Mesenchymal stem cell (in vitro differentiated cells and primary cell): ENCODE data around the gene NAV2.

Experiments used
- DNase-seq: peaks from one replicate; pipeline ENCODE4 v3.0.0-alpha.2; 2013
- H2AFZ ChIP-seq: one replicate; pipeline ENCODE4 v1.6.1; 2013; ENCODE audit warnings: low read depth, mild to moderate bottlenecking, control low read depth, inconsistent platforms, low read length, moderate library complexity
- H2AK5ac ChIP-seq: 2 replicates; pipeline ENCODE4 v1.6.1; 2013; ENCODE audit warnings: low read length, moderate library complexity, mild to moderate bottlenecking, inconsistent platforms; ENCODE audit not compliant: severe bottlenecking
- H2BK120ac ChIP-seq: one replicate; pipeline ENCODE4 v1.6.1; 2013; ENCODE audit warnings: low read depth, mild to moderate bottlenecking, inconsistent platforms, low read length, moderate library complexity
- H2BK12ac ChIP-seq, 2 experiments: one replicate each; pipeline ENCODE4 v1.6.1; 2013; ENCODE audit warnings: inconsistent platforms in 2 of 2, low read length in 2 of 2, mild to moderate bottlenecking in 2 of 2, moderate library complexity in 2 of 2, control low read depth in 1 of 2
- H2BK15ac ChIP-seq: one replicate; pipeline ENCODE4 v1.6.1; 2013; ENCODE audit warnings: mild to moderate bottlenecking, low read depth, inconsistent platforms; ENCODE audit not compliant: poor library complexity, severe bottlenecking
- H2BK5ac ChIP-seq: 2 replicates; pipeline ENCODE4 v1.6.1; 2013; ENCODE audit warnings: low read depth, mild to moderate bottlenecking, low read length, control low read depth, inconsistent platforms; ENCODE audit not compliant: poor library complexity, severe bottlenecking
- H3K14ac ChIP-seq, 2 experiments: one replicate each; pipeline ENCODE4 v1.6.1; 2013; ENCODE audit warnings: inconsistent platforms in 2 of 2, low read length in 2 of 2, control low read depth in 1 of 2, mild to moderate bottlenecking in 1 of 2, moderate library complexity in 1 of 2
- H3K18ac ChIP-seq, 2 experiments: one replicate each; pipeline ENCODE4 v1.6.1; 2013; ENCODE audit warnings: inconsistent platforms in 2 of 2, low read length in 2 of 2, control low read depth in 1 of 2, low read depth in 1 of 2, mild to moderate bottlenecking in 1 of 2
- H3K23ac ChIP-seq, 2 experiments: one replicate each; pipeline ENCODE4 v1.6.1; 2013; ENCODE audit warnings: inconsistent platforms in 2 of 2, low read length in 2 of 2, mild to moderate bottlenecking in 2 of 2, moderate library complexity in 2 of 2, control low read depth in 1 of 2
- H3K27ac ChIP-seq: 2 replicates; pipeline ENCODE4 v1.5.1; 2013; ENCODE audit warnings: mild to moderate bottlenecking, moderate library complexity, low read length, control low read depth, inconsistent platforms; ENCODE audit not compliant: poor library complexity, severe bottlenecking
- H3K27me3 ChIP-seq, 2 experiments: 2 replicates each; pipeline versions ENCODE4 v1.6.1 to v1.7.0; 2013; ENCODE audit warnings: low read length in 2 of 2, mild to moderate bottlenecking in 2 of 2, moderate library complexity in 2 of 2, control low read depth in 1 of 2, inconsistent platforms in 1 of 2; ENCODE audit not compliant: control insufficient read depth in 1 of 2, insufficient read depth in 1 of 2
- H3K36me3 ChIP-seq, 2 experiments: 2 replicates each; pipeline versions ENCODE4 v1.6.1 to v1.7.0; 2013; ENCODE audit warnings: low read length in 2 of 2, control low read depth in 1 of 2, inconsistent platforms in 1 of 2, low read depth in 1 of 2, mild to moderate bottlenecking in 1 of 2; ENCODE audit not compliant: insufficient read depth in 2 of 2, control insufficient read depth in 1 of 2
- H3K4ac ChIP-seq, 2 experiments: one replicate each; pipeline ENCODE4 v1.6.1; 2013; ENCODE audit warnings: inconsistent platforms in 2 of 2, low read length in 2 of 2, mild to moderate bottlenecking in 2 of 2, moderate library complexity in 2 of 2, control low read depth in 1 of 2, low read depth in 1 of 2
- H3K4me1 ChIP-seq: 2 replicates; pipeline ENCODE4 v1.6.1; 2013; ENCODE audit warnings: low read depth, low read length, control low read depth; ENCODE audit not compliant: control insufficient read depth, insufficient read depth
- H3K4me2 ChIP-seq: 2 replicates; pipeline ENCODE4 v1.6.1; 2013; ENCODE audit warnings: low read length, mild to moderate bottlenecking, inconsistent platforms; ENCODE audit not compliant: poor library complexity, severe bottlenecking
- H3K4me3 ChIP-seq, 2 experiments: 2 replicates each; pipeline versions ENCODE4 v1.5.1 to v1.7.0; 2013; ENCODE audit warnings: low read length in 2 of 2, mild to moderate bottlenecking in 2 of 2, control low read depth in 1 of 2, low read depth in 1 of 2; ENCODE audit not compliant: insufficient read depth in 1 of 2
- H3K79me1 ChIP-seq: replicated peaks from 2 replicates; pipeline ENCODE4 v1.6.1; 2013; ENCODE audit warnings: mild to moderate bottlenecking, control low read depth, low read length, inconsistent platforms; ENCODE audit not compliant: poor library complexity, severe bottlenecking
- H3K9ac ChIP-seq: 2 replicates; pipeline ENCODE4 v1.7.0; 2013; ENCODE audit warnings: mild to moderate bottlenecking, low read length, moderate library complexity
- H3K9me3 ChIP-seq: 2 replicates; pipeline ENCODE4 v1.7.0; 2013; ENCODE audit warnings: mild to moderate bottlenecking, low read length; ENCODE audit not compliant: control insufficient read depth
- H4K8ac ChIP-seq: one replicate; pipeline ENCODE4 v1.6.1; 2013; ENCODE audit warnings: inconsistent platforms, mild to moderate bottlenecking, low read length, moderate library complexity
- H4K91ac ChIP-seq: one replicate; pipeline ENCODE4 v1.6.1; 2013; ENCODE audit warnings: mild to moderate bottlenecking, low read length, inconsistent platforms
- WGBS: methylation state at CpG from one replicate; pipeline ENCODE4 v1.1.7; 2013; ENCODE audit warnings: mixed read lengths; 5-methylcytosine and 5-hydroxymethylcytosine counted together

Gene NAV2

DNA sequence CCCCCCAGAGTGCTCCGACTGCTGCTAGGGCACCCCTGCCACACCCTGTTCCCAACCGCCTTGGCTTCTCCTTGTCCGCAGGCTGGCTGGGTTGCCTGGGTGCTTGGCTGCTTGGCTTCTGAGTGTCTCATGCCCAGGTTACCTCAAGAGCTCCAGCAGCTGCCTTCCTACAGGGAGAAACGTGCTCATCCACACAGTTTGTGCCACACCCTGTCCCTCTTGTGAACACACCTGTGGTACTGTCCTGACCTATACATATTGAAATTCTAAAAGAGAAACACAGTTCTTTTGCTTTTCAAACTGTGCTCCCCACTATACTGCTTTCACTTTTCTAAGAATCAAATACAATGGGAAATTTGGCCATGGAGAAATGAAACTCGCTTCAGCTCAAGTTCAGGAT lies 256.2 kb downstream of the NAV2 start:
- WGBS = 95% methylated on average over 5 of the region's 5 CpGs
- H3K79me1 ChIP-seq = peaks cover 11% of the 10 kb centered on the region

DNA sequence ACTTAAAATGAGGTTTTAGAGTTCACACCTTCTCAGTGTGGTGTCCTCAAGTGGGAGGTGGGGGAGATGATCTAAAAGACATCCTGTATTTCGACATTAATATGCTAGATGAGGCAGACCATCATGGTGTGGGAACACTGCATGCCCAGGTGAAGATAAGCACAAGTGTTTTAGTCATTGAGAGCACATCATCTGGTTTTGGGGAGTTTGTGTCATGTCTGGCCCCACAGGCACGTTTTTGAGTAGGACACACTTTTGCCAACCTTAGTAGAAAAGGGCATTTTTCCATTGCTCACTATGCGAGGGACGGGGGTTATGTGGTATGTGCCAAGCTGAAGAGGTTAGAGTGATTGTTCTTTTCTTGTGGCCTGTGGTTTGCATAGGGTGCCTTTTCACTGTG lies 258.3 kb downstream of the NAV2 start:
- Histone ChIP-seq H3K14ac (no peak overlapping the region), H2BK120ac (no peak overlapping the region), H3K27me3 (no peaks in the 10 kb centered on the region), H3K4ac (no peak overlapping the region), H2BK12ac (no peak overlapping the region), H3K9ac (no peak overlapping the region), H2AK5ac (no peak overlapping the region), H3K9me3 (no peaks in the 10 kb centered on the region), H3K27ac (no peak overlapping the region), H3K23ac (no peak overlapping the region), H2BK5ac (no peak overlapping the region), H4K8ac (no peak overlapping the region), H3K79me1 (peaks cover 8% of the 10 kb centered on the region), H3K18ac (no peak overlapping the region), H3K36me3 (peaks cover 3 to 80% of the 10 kb centered on the region in 2 experiments), H2AFZ (no peak overlapping the region), H2BK15ac (no peak overlapping the region), H3K4me1 (peaks cover 3% of the 10 kb centered on the region), H3K4me3 (no peak overlapping the region), H4K91ac (no peak overlapping the region), H3K4me2 (no peak overlapping the region)
- no peak for DNase-seq
- 84% methylated on average over 4 of the region's 4 CpGs for WGBS

More for the DNA sequence above, 256.2 kb downstream of the NAV2 start:
- Histone ChIP-seq H4K8ac (no peak overlapping the region), H3K36me3 (peaks cover 6 to 77% of the 10 kb centered on the region in 2 experiments), H3K18ac (no peak overlapping the region), H2BK12ac (peak overlapping the region in 1 of 2 experiments; percentile 3), H3K27ac (no peak overlapping the region), H2BK5ac (no peak overlapping the region), H2BK15ac (no peak overlapping the region), H3K9ac (no peak overlapping the region), H4K91ac (no peak overlapping the region), H3K23ac (no peak overlapping the region), H3K27me3 (no peaks in the 10 kb centered on the region), H2BK120ac (no peak overlapping the region), H3K4ac (no peak overlapping the region), H3K4me1 (peaks cover 3% of the 10 kb centered on the region), H3K9me3 (no peaks in the 10 kb centered on the region), H2AFZ (no peak overlapping the region), H2AK5ac (no peak overlapping the region), H3K4me3 (no peak overlapping the region), H3K4me2 (no peak overlapping the region), H3K14ac (no peak overlapping the region)
- DNase-seq = no peak

DNA sequence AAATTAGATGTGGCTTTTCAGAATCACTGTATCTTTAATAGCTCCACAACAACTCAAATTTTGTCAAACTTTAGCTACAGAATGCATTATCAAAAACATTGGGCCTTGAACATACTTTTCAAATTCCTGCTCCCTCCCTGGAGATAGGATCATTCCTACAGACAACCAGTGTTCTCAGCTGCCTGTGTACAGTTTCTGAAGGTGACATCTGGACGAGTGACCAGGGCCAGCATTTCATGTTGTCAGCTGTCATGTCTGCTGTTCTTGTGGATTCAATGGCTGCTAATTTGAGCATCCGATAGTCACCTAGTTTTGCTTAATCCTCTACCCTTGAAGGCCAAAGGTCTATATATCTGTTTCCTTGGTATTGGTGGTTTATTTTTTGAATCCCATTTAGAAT lies 259.5 kb downstream of the NAV2 start:
- no peak overlapping the region for H3K27ac ChIP-seq
- no peak overlapping the region for H3K18ac ChIP-seq
- H3K4me3 ChIP-seq = no peak overlapping the region
- no peak overlapping the region for H2AK5ac ChIP-seq
- H2BK15ac ChIP-seq = no peak overlapping the region
- no peaks in the 10 kb centered on the region for H3K9me3 ChIP-seq
- H3K23ac ChIP-seq = no peak overlapping the region
- no peak overlapping the region for H3K4ac ChIP-seq
- peaks cover 9% of the 10 kb centered on the region for H3K79me1 ChIP-seq
- H3K36me3 ChIP-seq = peaks cover 8 to 80% of the 10 kb centered on the region in 2 experiments
- H3K27me3 ChIP-seq = no peaks in the 10 kb centered on the region
- no peak overlapping the region for H2BK5ac ChIP-seq
- H4K8ac ChIP-seq = no peak overlapping the region
- no peak overlapping the region for H3K14ac ChIP-seq
- H4K91ac ChIP-seq = no peak overlapping the region
- H2AFZ ChIP-seq = no peak overlapping the region
- no peak overlapping the region for H2BK12ac ChIP-seq
- no peak for DNase-seq
- 93% methylated on average over 1 of the region's 2 CpGs for WGBS
- H3K4me2 ChIP-seq = no peak overlapping the region
- peaks cover 3% of the 10 kb centered on the region for H3K4me1 ChIP-seq
- H3K9ac ChIP-seq = no peak overlapping the region
- no peak overlapping the region for H2BK120ac ChIP-seq

DNA sequence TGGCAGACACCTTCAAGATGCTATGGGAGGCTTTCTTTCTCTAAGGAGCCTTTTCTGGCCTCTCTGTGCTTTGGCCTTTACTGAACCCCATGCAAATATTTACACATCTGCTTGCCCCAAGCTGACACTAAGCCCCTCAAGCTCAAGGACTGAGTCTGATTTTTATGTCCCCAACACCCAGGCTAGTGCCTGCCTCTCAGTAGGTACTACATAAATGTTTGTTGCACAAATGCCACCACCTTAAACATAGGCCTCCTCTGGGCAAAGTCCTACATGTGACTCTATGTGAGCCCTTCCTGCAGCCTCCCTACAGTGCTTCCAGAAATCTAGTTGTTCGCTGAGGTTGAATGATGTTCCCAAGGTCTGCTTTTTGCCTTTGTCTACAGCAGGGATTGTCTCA lies 260.0 kb downstream of the NAV2 start:
- H3K36me3 ChIP-seq = peaks cover 8 to 78% of the 10 kb centered on the region in 2 experiments
- H3K4me3 ChIP-seq = no peak overlapping the region
- H3K4ac ChIP-seq = no peak overlapping the region
- H3K4me1 ChIP-seq = peaks cover 3% of the 10 kb centered on the region
- no peak overlapping the region for H3K4me2 ChIP-seq
- no peak overlapping the region for H3K9ac ChIP-seq
- no peak overlapping the region for H3K23ac ChIP-seq
- H3K27me3 ChIP-seq = no peaks in the 10 kb centered on the region
- H3K18ac ChIP-seq = no peak overlapping the region
- no peaks in the 10 kb centered on the region for H3K9me3 ChIP-seq
- no peak overlapping the region for H4K91ac ChIP-seq
- no peak overlapping the region for H3K27ac ChIP-seq
- DNase-seq = no peak
- no peak overlapping the region for H2AK5ac ChIP-seq
- H4K8ac ChIP-seq = no peak overlapping the region
- WGBS = 93% methylated on average over 1 of the region's 1 CpG
- no peak overlapping the region for H2BK15ac ChIP-seq
- H2AFZ ChIP-seq = no peak overlapping the region
- peak overlapping the region in 1 of 2 experiments; percentile 22 for H3K14ac ChIP-seq
- H2BK12ac ChIP-seq = no peak overlapping the region
- no peak overlapping the region for H2BK120ac ChIP-seq
- no peak overlapping the region for H2BK5ac ChIP-seq
- H3K79me1 ChIP-seq = peaks cover 9% of the 10 kb centered on the region
